ENCODE results near the gene ENPP1. TPM values are rescaled to one million over a fixed set of nuclear protein-coding genes. Genes with fewer than 3 reads are reported as not detected.

Gene ENPP1
- total and polyA plus RNA-seq, 2 donors (not counting 1 experiment from before 2014, with no cell fraction given): 0.13 to 0.42 TPM

- Histone ChIP-seq H3K36me3 (replicated peaks in 1 of 2; ENCODE audit: control extremely low read depth in 1 of 2, control insufficient read depth in 1 of 2, extremely low read depth in 1 of 2, insufficient read depth in 2 of 2, low read length in 1 of 2) (no peaks in the 10 kb centered on the region), H3K79me2 (ENCODE audit: control insufficient read depth, insufficient read depth, low read length) (no peaks in the 10 kb centered on the region), H3K27ac (ENCODE audit: low read length in 2 of 2) (no peak overlapping the region), H4K20me1 (ENCODE audit: control insufficient read depth, insufficient read depth, low read length, poor library complexity, severe bottlenecking) (no peaks in the 10 kb centered on the region), H3K27me3 (replicated peaks in 1 of 4; ENCODE audit: control extremely low read depth in 1 of 4, control insufficient read depth in 3 of 4, insufficient read depth in 4 of 4, low read length in 3 of 4) (peaks cover 0 to 25% (median 6%) of the 10 kb centered on the region in 4 experiments), H3K9ac (ENCODE audit: low read length) (no peak overlapping the region), H3K4me2 (replicated peaks; ENCODE audit: low read depth, low read length, poor library complexity, severe bottlenecking) (no peak overlapping the region), H2AFZ (ENCODE audit: insufficient read depth, low read depth, low read length, poor library complexity, severe bottlenecking) (no peak overlapping the region), H3K9me3 (ENCODE audit: control extremely low read depth in 1 of 3, control insufficient read depth in 2 of 3, insufficient read depth in 1 of 3, low read length in 2 of 3) (peaks cover 2 to 12% (median 11%) of the 10 kb centered on the region in 3 donors), H3K4me3 (ENCODE audit: control extremely low read depth in 1 of 5, extremely low read depth in 1 of 5, insufficient read depth in 1 of 5, low read depth in 2 of 5, low read length in 4 of 5) (no peak overlapping the region), H3K4me1 (ENCODE audit: control insufficient read depth in 2 of 2, insufficient read depth in 2 of 2, low read length in 2 of 2) (peaks cover 17 to 20% of the 10 kb centered on the region in 2 donors)
- Mint-ChIP-seq H3K27me3 (peaks cover 19% of the 10 kb centered on the region), H3K4me3 (no peak overlapping the region), H3K9me3 (ENCODE audit: insufficient read depth) (peaks cover 2% of the 10 kb centered on the region), H3K4me1 (peaks cover 21% of the 10 kb centered on the region), H3K27ac (no peak overlapping the region)
- DNase-seq: no peak
- ChIA-PET POLR2A (no interaction called here), CTCF (interaction anchor here (1.0 to 2.0 kb wide), 5 partner anchors 9 to 299 kb away, joined by 3 to 18 read pairs (median 4); no protein-coding TSS in a partner anchor)
- 92% methylated on average over 7 of the region's 9 CpGs for WGBS (ENCODE audit: insufficient coverage)
- intact Hi-C loops (cut with micrococcal nuclease): loop anchor here (5.0 to 10.0 kb wide), 2 partner anchors 563 to 896 kb away; partner anchors contain the start of gene RPS12
- TF ChIP-seq EZH2 (IDR thresholded peaks at IDR 0.05; ENCODE audit: borderline replicate concordance, insufficient read depth, low read depth, low read length, poor library complexity, severe bottlenecking): no peak
- TF ChIP-seq CTCF (IDR thresholded peaks at IDR 0.05): no peak
- no peak for ATAC-seq (ENCODE audit: low read depth)
Observed at GRCh38 chr6:131918650-131919355, 111.0 kb downstream of the ENPP1 start.

DNA sequence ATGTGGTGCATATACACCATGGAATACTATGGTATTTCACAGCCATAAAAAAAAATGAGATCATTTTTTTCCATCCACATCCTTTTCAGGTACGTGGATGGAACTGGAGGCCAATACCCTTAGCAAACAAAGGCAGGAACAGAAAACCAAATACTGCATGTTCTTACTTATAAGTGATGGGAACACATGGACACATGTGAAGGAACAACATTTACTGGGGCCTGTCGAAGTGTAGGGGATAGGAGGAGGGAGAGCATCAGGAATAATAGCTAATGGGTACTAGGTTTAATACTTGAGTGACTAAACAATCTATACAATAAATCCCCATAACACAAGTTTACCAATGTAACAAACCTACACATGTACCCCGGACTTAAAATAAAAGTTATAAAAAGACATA is 112.8 kb downstream of the ENPP1 start:
- intact Hi-C loops (cut with micrococcal nuclease): no loop called here
- CTCF ChIA-PET: interaction anchor here (1.4 kb wide), 1 partner anchor 11 kb away, joined by 4 read pairs; no protein-coding TSS in a partner anchor

More for the DNA sequence above, 112.8 kb downstream of the ENPP1 start:
- H3K27ac ChIP-seq (ENCODE audit: low read length in 2 of 2): no peak overlapping the region
- TF ChIP-seq CTCF (IDR thresholded peaks at IDR 0.05) (no peak), EZH2 (IDR thresholded peaks at IDR 0.05; ENCODE audit: borderline replicate concordance, insufficient read depth, low read depth, low read length, poor library complexity, severe bottlenecking) (no peak)
- H2AFZ ChIP-seq (ENCODE audit: insufficient read depth, low read depth, low read length, poor library complexity, severe bottlenecking): no peak overlapping the region
- H3K9me3 ChIP-seq (ENCODE audit: control extremely low read depth in 1 of 3, control insufficient read depth in 2 of 3, insufficient read depth in 1 of 3, low read length in 2 of 3): peaks cover 5 to 16% (median 13%) of the 10 kb centered on the region in 3 donors
- peaks cover 2% of the 10 kb centered on the region for H3K9me3 Mint-ChIP-seq (ENCODE audit: insufficient read depth)
- POLR2A ChIA-PET: no interaction called here
- WGBS (ENCODE audit: insufficient coverage): no CpG with 5 or more reads among the region's 3 CpGs
- H3K4me1 ChIP-seq (ENCODE audit: control insufficient read depth in 2 of 2, insufficient read depth in 2 of 2, low read length in 2 of 2): peaks cover 14 to 17% of the 10 kb centered on the region in 2 donors
- H3K4me2 ChIP-seq (replicated peaks; ENCODE audit: low read depth, low read length, poor library complexity, severe bottlenecking): no peak overlapping the region
- H3K4me3 ChIP-seq (ENCODE audit: control extremely low read depth in 1 of 5, extremely low read depth in 1 of 5, insufficient read depth in 1 of 5, low read depth in 2 of 5, low read length in 4 of 5): no peak overlapping the region
- peaks cover 10% of the 10 kb centered on the region for H3K27me3 Mint-ChIP-seq
- peaks cover 0 to 14% (median 1%) of the 10 kb centered on the region in 4 experiments for H3K27me3 ChIP-seq (replicated peaks in 1 of 4; ENCODE audit: control extremely low read depth in 1 of 4, control insufficient read depth in 3 of 4, insufficient read depth in 4 of 4, low read length in 3 of 4)
- no peak overlapping the region for H3K27ac Mint-ChIP-seq
- no peak for ATAC-seq (ENCODE audit: low read depth)
- H3K4me1 Mint-ChIP-seq: peaks cover 16% of the 10 kb centered on the region
- H3K79me2 ChIP-seq (ENCODE audit: control insufficient read depth, insufficient read depth, low read length): no peaks in the 10 kb centered on the region
- H3K9ac ChIP-seq (ENCODE audit: low read length): no peak overlapping the region
- no peak overlapping the region for H3K4me3 Mint-ChIP-seq
- DNase-seq: no peak
- H3K36me3 ChIP-seq (replicated peaks in 1 of 2; ENCODE audit: control extremely low read depth in 1 of 2, control insufficient read depth in 1 of 2, extremely low read depth in 1 of 2, insufficient read depth in 2 of 2, low read length in 1 of 2): no peaks in the 10 kb centered on the region
- H4K20me1 ChIP-seq (ENCODE audit: control insufficient read depth, insufficient read depth, low read length, poor library complexity, severe bottlenecking): no peaks in the 10 kb centered on the region
